ENCODE measurements around the gene CYP1A2.
"Not testable (repeated sequence)": the region's sequence is repeated elsewhere in the genome, so short reads cannot be mapped to it uniquely, and the experiment has no call there.

The CYP1A2 gene

DNA sequence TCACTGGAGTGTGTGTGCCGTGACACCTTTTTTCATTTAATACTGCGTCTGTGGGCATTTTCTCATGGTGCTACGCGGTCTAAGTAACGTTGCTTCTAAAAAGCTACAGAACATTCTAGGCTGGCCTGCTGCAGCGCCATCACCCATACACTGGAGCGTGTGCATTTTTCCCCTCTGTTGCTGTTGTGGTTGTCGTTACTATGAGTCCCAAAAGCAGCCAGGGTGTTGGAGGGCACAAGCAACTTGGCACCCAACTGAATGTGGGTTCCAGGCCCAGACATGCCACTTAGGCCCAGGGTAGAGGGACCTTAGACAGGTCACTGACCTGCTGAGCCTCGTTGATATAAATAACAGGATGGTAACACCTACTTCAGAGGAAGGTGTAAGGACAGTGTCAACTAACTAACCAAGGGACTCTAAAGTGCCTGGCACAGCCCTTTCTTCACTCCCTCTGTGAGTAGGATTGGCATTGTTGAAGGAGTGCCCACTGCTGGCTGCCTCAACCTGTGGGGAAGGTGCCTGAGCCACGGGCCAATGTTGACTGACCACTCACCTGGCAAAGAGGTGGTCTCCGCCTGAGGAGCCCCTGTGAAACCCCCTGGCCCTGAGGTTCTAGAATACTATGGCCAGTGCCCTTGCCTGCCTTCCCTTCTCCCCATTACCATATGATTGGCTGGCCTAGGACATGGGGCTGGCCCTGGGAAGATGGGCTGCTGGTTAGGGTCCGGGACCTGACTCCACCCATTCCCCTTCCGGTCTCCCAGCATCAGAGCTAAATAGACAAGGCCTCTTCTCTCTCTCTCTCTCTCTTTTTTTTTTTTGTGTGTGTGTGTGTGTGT is 36.8 kb downstream of the CYP1A2 start:
- no peak overlapping the region for H2AFZ ChIP-seq (ENCODE audit: low read depth)
- no peak overlapping the region for H3K4me3 ChIP-seq (IDR thresholded peaks at IDR 0.05; ENCODE audit: insufficient read depth, low read depth, low read length)
- TF ChIP-seq, protein P1, sequence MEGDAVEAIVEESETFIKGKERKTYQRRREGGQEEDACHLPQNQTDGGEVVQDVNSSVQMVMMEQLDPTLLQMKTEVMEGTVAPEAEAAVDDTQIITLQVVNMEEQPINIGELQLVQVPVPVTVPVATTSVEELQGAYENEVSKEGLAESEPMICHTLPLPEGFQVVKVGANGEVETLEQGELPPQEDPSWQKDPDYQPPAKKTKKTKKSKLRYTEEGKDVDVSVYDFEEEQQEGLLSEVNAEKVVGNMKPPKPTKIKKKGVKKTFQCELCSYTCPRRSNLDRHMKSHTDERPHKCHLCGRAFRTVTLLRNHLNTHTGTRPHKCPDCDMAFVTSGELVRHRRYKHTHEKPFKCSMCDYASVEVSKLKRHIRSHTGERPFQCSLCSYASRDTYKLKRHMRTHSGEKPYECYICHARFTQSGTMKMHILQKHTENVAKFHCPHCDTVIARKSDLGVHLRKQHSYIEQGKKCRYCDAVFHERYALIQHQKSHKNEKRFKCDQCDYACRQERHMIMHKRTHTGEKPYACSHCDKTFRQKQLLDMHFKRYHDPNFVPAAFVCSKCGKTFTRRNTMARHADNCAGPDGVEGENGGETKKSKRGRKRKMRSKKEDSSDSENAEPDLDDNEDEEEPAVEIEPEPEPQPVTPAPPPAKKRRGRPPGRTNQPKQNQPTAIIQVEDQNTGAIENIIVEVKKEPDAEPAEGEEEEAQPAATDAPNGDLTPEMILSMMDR (conservative IDR thresholded peaks at IDR 0.05; ENCODE audit: low read depth, low read length), result no peak
- no peaks in the 10 kb centered on the region for H3K27me3 ChIP-seq (ENCODE audit: insufficient read depth, low read depth)
- H3K79me2 ChIP-seq (ENCODE audit: insufficient read depth, low read depth), result peaks cover 74% of the 10 kb centered on the region
- peaks cover 76% of the 10 kb centered on the region for H3K4me1 ChIP-seq (ENCODE audit: low read depth, poor library complexity, severe bottlenecking)
- no peaks in the 10 kb centered on the region for H3K36me3 ChIP-seq (ENCODE audit: insufficient read depth)
- H3K4me2 ChIP-seq, result peak overlapping the region; percentile 99; the same call in 1 of the 2 replicates
- H3K27ac ChIP-seq, result no peak overlapping the region; the same call in 1 of the 2 replicates
- H4K20me1 ChIP-seq (ENCODE audit: insufficient read depth), result no peaks in the 10 kb centered on the region
- no peak overlapping the region for H3K9ac ChIP-seq

GRCh38 chr15:74786081-74786480 is 37.4 kb downstream of the CYP1A2 start:
- Histone ChIP-seq H3K4me1 (ENCODE audit: low read depth, poor library complexity, severe bottlenecking) (peaks cover 76% of the 10 kb centered on the region), H3K4me2 (peak overlapping the region; percentile 99), H3K79me2 (ENCODE audit: insufficient read depth, low read depth) (peaks cover 81% of the 10 kb centered on the region), H3K27ac (peak overlapping the region; percentile 77; the same call in 1 of the 2 replicates)
- not testable (repeated sequence) for H3K36me3 ChIP-seq (ENCODE audit: insufficient read depth); H3K9ac ChIP-seq; H2AFZ ChIP-seq (ENCODE audit: low read depth); H3K4me3 ChIP-seq (IDR thresholded peaks at IDR 0.05; ENCODE audit: insufficient read depth, low read depth, low read length); H4K20me1 ChIP-seq (ENCODE audit: insufficient read depth); H3K27me3 ChIP-seq (ENCODE audit: insufficient read depth, low read depth)

DNA sequence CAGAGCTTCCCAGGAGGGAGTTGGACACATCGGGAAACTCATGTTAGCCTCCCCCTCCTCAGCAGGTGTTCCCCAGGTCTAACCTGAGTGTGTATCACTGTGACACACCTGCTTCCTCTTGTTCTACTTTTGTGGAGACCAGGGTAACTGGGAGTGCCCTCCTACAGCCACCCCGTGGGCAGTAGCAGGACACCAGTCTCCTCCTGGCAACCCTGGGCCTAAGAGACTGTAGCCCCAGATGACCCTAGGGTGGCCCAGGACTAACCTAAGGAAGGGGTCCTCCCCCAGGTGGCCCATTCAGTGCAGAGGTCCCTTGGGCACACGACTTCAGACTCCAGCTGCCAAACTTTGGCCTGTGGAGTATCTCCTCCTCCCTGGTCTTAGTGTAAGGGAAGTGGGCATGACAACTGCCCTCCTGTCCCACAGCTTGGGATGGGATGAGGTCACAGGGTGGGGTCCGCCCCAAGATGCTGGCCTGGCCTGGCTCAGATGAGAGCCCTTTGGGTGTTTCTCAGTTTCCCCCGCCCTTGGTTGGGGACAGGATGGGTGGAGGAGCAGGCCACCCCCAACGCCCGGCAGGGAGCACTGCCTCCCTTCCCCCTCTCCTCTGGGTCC is 38.0 kb downstream of the CYP1A2 start:
- Histone ChIP-seq H3K4me2 (peak overlapping the region; percentile 99), H3K27ac (peak overlapping the region; percentile 77), H4K20me1 (ENCODE audit: insufficient read depth) (peaks cover 5% of the 10 kb centered on the region; the same call in 1 of the 2 replicates), H3K36me3 (ENCODE audit: insufficient read depth) (no peaks in the 10 kb centered on the region), H3K79me2 (ENCODE audit: insufficient read depth, low read depth) (peaks cover 86% of the 10 kb centered on the region), H3K27me3 (ENCODE audit: insufficient read depth, low read depth) (no peaks in the 10 kb centered on the region), H3K4me3 (IDR thresholded peaks at IDR 0.05; ENCODE audit: insufficient read depth, low read depth, low read length) (no peak overlapping the region), H3K4me1 (ENCODE audit: low read depth, poor library complexity, severe bottlenecking) (peaks cover 77% of the 10 kb centered on the region), H3K9ac (peak overlapping the region; percentile 32; the same call in 1 of the 2 replicates), H2AFZ (ENCODE audit: low read depth) (no peak overlapping the region)
- TF ChIP-seq, protein P1 (conservative IDR thresholded peaks at IDR 0.05; ENCODE audit: low read depth, low read length), result no peak

GRCh38 chr15:74787251-74788041 is 38.8 kb downstream of the CYP1A2 start:
- peak overlapping the region; percentile 77 for H3K27ac ChIP-seq
- H2AFZ ChIP-seq (ENCODE audit: low read depth), result no peak overlapping the region
- H4K20me1 ChIP-seq (ENCODE audit: insufficient read depth), result peaks cover 10% of the 10 kb centered on the region; the same call in 1 of the 2 replicates
- peak overlapping the region; percentile 32; the same call in 1 of the 2 replicates for H3K9ac ChIP-seq
- H3K4me3 ChIP-seq (IDR thresholded peaks at IDR 0.05; ENCODE audit: insufficient read depth, low read depth, low read length), result no peak overlapping the region
- H3K4me1 ChIP-seq (ENCODE audit: low read depth, poor library complexity, severe bottlenecking), result peaks cover 82% of the 10 kb centered on the region
- no peaks in the 10 kb centered on the region for H3K27me3 ChIP-seq (ENCODE audit: insufficient read depth, low read depth)
- H3K4me2 ChIP-seq, result peak overlapping the region; percentile 99
- TF ChIP-seq, protein P1 (conservative IDR thresholded peaks at IDR 0.05; ENCODE audit: low read depth, low read length), result peak; percentile 78
- H3K36me3 ChIP-seq (ENCODE audit: insufficient read depth), result no peaks in the 10 kb centered on the region
- H3K79me2 ChIP-seq (ENCODE audit: insufficient read depth, low read depth), result peaks cover 93% of the 10 kb centered on the region
